Choroid plexus epithelial cell (primary cell): Measurements from ENCODE around the gene PRDX5.

Experiments used
- DNase-seq: peaks from one replicate; pipeline ENCODE4 v3.0.0-alpha.2; 2010; ENCODE audit warnings: low read depth
- H3K4me3 ChIP-seq: 2 replicates; pipeline ENCODE4 v1.5.1; 2011; ENCODE audit warnings: low read depth, mild to moderate bottlenecking, control low read depth, low read length, moderate library complexity
- CTCF ChIP-seq: conservative IDR thresholded peaks from 2 replicates; pipeline ENCODE4 v1.5.1; 2011; ENCODE audit warnings: low read depth, mild to moderate bottlenecking, control low read depth, inconsistent platforms, low read length, moderate library complexity

The PRDX5 gene

GRCh38 chr11:64353715-64354506, 36.0 kb downstream of the PRDX5 start:
- TF ChIP-seq CTCF: no peak
- DNase-seq: no peak
- no peak overlapping the region for H3K4me3 ChIP-seq

DNA sequence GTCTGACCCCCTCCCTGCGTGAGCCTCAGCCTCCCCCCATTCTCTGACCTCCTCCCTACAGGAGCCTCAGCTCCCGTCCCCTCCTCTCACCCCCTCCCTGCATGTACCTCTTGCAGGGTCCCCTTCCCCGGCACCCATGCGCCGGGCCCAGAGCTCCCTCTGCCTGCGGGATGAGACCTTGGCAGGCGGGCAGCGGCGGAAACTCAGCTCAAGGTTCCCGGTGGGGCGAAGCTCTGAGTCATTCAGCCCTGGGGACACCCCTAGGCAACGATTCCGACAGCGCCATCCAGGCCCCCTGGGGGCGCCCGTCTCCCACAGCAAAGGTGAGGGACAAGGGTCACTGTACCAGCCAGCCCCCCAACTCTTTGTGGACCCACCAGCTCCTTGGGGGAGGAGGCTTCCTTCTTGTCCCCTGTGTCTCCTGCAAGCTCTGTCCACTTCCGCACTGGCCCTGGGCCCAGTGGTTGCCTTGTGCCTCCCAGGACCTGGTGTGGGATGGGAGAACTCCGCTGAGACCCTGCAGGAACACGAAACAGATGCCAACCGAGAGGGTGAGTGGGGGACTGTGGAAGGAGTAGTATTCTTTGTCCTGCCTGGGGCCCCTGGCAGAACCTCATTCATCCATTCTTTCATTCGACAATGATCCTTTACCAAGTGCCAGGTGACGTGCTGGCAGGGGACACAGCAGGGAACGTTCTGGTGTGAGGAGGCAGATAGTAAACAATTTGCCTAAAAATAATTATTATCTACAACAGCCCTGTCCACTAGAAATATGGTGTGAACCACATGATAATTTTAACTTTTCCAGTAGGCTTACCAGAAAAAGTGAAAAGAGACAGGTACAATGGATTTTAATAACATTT, 37.4 kb downstream of the PRDX5 start:
- DNase-seq: peak; percentile 81
- peak overlapping the region; percentile 41 for H3K4me3 ChIP-seq
- peak; percentile 84 for TF ChIP-seq CTCF

DNA sequence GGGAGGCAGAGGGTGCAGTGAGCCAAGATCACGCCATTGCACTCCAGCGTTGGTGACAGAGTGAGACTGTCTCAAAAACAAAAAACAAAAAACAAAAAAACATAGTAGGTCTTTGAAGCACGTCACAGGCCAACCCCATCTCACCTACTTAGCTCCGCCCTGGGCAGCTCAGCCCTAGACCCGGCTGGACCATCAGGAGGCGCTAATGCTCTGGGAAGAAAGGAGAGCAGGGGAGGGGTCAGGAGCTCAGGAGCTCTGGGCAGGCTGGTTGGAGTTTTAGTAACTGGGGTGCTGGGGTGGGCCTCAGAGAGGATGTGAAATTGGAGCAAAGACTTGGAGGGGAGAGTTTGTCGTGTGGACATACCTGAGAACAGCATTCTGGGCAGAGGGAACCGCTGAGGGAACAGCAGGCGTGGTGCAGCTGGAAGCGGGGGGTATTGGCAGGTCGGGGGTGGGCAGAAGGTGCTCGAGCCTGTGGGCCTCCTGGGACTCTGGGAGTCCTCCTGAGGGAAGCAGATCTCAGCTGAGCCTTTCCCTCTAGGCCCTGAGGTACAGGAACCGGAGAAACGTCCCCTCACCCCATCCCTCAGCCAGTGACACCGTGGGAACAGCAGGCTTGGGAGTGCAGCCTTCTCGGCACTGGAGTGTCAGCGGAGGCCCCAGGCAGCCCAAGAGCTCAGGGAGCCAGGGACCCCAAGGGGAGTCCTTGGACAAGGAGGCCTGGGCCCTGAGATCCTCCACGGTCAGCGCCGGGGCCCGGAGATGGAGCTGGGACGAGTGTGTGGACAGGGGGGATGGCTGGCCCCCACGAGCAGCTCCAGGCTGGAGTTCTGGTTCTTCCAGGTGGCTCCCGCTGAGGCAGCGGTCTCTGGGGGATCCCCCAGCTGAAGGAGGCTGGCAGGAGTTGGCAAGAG, 38.8 kb downstream of the PRDX5 start:
- no peak overlapping the region for H3K4me3 ChIP-seq
- peak; percentile 70 for DNase-seq
- TF ChIP-seq CTCF: peak; percentile 77

GRCh38 chr11:64357446-64357845, 39.5 kb downstream of the PRDX5 start:
- H3K4me3 ChIP-seq: no peak overlapping the region
- no peak for TF ChIP-seq CTCF

DNA sequence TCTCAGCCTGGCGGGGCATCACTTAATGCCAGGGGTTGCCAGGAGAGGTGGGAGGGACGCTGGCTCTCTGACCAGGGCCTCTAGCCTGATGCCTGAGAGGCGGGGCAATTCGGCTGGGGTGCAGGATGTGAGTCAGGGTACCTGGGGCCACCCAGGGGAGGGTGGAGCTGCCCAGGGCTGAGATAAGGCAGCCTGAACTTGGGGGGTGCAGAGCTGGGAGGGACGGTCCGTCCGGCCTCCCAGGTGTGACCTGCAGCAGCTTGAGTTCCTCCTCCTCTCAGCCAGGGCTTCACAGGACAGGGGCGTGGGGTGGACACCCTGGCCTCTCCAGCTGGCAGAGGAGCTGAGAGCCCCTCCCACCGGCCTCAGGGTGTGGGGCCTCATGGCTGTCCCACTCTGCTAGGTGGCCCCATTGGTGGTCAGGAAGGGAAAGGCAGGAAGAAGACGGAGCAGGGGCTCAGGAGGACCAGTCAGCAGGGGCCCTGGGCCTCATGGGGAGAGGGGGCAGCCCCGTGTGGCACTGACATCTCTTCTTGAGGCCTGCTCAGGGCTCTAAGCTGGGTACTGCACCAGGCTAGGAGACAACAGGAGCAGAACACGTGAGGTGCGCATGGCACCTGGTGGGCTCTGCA, 40.1 kb downstream of the PRDX5 start:
- TF ChIP-seq CTCF: no peak
- no peak for DNase-seq
- peak overlapping the region; percentile 92 for H3K4me3 ChIP-seq

More at GRCh38 chr11:64357446-64357845, 39.5 kb downstream of the PRDX5 start:
- no peak for DNase-seq

GRCh38 chr11:64358536-64358906, 40.6 kb downstream of the PRDX5 start:
- TF ChIP-seq CTCF: no peak
- DNase-seq: no peak
- peak overlapping the region; percentile 92 for H3K4me3 ChIP-seq
